Stimulated activated CD8-positive, alpha-beta memory T cell treated with anti-CD3 and anti-CD28 coated beads, Interleukin-7, amount 100 ng/mL, for 4 hours (primary cell): ENCODE data around the gene FNBP1.

Experiments used
- DNase-seq, 2 donors: peaks; one replicate each; pipeline ENCODE4 v3.0.0-alpha.2; 2020; ENCODE audit warnings: low read depth in 2 of 2

The FNBP1 gene

GRCh38 chr9:130042885-130043653 is at the start of gene FNBP1:
TSS of gene FNBP1 (minus strand) at chr9:130043189. CDS start at chr9:130042975, 214 bp downstream.
- DNase-seq = peak; percentile 49 to 77

DNA sequence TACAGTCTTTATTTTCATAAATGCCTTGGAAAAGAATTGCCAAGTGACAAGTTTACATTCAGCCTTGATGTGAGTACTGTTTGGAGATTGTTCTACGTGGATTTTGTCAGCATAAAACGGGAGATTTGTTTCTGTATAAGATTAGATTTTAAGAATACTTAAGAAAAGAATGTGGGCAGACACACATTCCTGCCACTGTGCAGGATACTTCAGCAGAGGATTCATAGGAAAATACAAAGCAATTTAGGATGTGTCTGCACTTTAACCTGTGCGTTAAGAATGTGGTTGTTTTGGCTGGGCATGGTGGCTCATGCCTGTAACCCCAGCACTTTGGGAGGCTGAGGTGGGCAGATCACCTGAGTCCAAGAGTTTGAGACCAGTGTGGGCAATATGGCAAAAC is 47.9 kb upstream of the FNBP1 start:
- DNase-seq = no peak

DNA sequence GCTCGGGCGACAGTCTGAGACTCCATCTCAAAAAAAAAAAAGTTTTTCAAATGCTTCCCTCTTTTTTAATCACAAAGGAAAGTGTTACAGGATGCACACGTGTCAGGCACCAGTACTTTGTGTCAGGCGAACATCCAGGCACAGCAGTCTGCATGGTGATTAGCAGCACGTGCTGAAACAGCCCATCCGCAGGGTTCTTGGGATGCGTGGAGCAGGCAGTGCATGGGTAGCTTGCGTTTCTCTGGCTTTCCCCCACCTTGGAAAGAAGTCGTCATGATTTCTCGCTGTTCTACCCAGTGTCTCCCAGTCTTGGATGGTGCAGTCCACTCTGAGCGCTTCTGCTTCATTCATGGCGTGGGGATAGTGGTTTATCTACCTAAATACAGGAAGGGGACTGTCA is 46.2 kb upstream of the FNBP1 start:
- DNase-seq = no peak

DNA sequence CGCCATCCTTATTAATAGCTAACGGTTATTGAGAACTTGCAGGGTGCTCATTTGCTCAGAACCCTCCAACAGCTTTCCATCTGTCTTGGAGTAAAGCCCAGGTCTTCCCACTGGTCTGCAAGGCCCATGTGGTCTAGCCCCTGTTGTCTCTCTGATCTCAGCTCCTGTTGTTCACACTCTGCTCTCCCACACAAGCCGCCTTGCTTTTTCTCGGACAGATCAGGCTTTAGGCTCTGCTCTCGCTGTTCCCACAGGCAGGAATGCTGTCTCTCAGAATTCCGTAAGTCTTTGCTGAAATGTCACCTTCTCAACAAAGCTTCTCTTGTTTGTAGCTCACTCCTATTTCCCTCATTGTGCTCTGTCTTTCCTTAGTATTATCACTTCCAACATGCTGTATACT is 45.1 kb upstream of the FNBP1 start:
- no peak for DNase-seq

DNA sequence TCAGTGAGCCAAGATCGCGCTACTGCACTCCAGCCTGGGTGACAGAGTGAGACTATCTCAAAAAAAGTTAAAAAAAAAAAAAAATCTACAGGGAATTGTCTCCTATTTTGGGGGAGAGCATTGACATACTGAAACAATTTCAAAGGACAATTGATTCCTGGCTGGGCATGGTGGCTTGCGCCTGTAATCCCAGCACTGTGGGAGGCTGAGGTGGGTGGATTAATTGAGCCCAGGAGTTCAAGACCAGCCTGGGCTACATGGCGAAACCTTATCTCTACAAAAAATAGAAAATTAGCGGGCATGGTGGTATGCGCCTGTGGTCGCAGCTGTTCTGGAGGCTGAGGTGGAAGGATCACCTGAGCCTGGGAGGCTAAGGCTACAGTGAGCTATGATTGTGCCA is 41.3 kb upstream of the FNBP1 start:
- no peak for DNase-seq

- no peak for DNase-seq
Measured at GRCh38 chr9:130078547-130078946, 35.6 kb upstream of the FNBP1 start.

- no peak for DNase-seq
Measured at GRCh38 chr9:130073373-130073772, 30.4 kb upstream of the FNBP1 start.

GRCh38 chr9:130072515-130073235 is 29.7 kb upstream of the FNBP1 start:
- DNase-seq = no peak

DNA sequence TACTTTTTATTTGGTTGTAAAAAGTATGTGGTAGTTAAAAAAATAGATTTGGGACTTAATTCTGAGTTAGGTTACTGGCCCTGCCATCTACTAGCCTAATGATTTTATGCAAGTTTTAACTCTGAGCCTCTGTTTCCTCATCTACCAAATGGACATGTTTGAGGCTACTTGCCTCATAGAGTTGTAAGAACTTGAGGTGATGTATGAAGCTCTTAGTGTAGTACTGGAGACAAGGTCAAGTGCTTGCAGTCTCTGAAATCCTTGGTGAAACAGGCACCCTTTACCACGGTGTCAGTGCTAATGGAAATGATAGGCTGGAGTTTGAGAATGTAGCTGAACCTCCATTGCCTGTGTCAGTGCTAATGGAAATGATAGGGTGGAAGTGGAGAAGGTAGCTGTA is 26.1 kb upstream of the FNBP1 start:
- no peak for DNase-seq

DNA sequence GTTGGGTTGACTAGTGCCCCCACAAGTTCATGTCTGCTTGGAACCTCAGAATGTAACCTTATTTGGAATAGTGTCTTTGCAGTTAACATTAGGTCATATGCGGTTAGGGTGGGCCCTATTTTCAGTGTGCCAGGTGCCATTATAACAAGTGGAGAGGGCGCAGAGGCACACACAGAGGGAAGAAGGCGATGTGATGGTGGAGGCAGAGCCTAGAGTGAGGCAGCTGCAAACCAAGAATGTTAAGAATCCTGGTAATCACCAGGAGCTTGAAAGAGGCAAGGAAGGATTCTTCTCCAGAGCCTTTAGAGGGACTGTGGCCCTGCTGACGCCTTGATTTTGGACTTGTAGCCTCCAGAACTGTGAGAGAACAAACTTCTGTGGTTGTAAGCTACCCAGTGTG is 21.6 kb upstream of the FNBP1 start:
- DNase-seq = no peak

DNA sequence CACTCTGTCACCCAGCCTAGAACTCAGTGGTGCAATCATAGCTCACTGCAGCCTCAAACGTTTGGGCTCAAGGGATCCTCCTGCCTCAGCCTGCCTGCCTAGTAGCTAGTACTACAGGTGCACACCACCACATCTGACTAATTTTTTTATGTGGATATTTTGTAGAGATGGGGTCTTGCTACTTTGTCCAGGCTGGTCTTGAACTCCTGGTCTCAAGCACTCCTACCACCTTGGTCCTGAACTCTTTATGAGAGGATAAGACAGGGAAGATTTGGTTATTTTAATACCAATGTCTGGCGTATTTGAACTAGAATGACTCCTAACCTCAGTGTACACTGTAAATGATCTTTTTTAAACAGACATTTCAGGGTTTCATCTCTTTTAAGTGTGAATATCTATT is 19.8 kb upstream of the FNBP1 start:
- no peak for DNase-seq

DNA sequence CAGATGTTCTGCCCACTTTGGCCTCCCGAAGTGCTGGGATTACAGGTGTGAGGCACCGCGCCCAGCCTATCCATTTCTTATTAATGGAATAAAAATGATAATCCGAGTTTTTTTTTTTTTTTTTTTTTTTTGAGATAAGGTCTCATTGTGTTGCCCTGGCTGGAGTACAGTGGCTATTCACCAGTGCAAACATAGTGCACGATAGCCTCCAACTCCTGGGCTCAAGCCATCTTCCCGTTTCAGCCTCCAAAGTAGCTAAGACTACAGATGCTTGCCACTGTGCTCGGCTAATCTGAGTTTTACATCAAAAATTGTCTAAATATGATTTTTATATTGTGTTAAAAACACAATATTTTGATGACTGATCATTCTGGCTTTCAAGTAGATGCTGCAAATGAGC is 17.3 kb upstream of the FNBP1 start:
- no peak for DNase-seq

- no peak for DNase-seq
Measured at GRCh38 chr9:130058887-130059286, 15.9 kb upstream of the FNBP1 start.

DNA sequence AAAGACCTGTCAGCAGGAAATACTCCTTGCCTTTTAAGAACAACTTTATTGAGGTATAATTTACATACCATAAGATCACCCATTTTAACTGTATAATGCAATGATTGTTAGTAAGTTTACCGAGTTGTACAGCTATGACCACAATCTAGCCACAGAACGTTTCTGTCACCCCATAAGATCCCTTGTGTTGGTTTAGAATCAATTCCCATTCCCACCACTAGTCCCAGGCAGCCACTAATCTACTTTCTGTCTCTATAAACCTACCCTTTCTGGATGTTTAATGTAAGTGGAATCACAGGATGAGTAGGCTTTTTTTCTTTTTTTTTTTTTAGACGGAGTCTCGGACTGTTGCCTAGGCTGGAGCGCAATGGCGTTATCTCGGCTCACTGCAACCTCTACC is 15.2 kb upstream of the FNBP1 start:
- DNase-seq = no peak

DNA sequence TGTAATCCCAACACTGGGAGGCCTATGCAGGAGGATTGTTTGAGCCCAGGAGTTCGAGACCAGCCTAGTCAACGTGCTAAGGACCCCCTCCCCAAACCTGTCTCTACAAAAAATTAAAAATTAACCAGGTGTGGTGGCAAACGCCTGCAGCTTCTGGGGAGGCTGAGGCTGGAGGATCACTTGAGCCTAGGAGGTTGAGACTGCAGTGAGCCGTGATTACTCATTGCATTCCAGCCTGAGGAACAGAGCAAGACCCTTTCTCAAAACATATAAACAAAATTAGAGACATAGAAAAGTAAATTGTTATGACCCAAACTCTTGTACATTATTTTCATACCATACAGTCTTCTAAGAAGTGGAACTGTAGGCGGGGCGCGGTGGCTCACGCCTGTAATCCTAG is 11.8 kb upstream of the FNBP1 start:
- DNase-seq = no peak

- no peak for DNase-seq
Measured at GRCh38 chr9:130054325-130054786, 11.4 kb upstream of the FNBP1 start.

GRCh38 chr9:130053504-130054324 is 10.7 kb upstream of the FNBP1 start, which contains the start of gene GPR107:
TSS of gene GPR107 (plus strand) at chr9:130053906. CDS start at chr9:130053933, 27 bp downstream.
- peak; percentile 46 to 72 for DNase-seq

GRCh38 chr9:130053109-130053503 is 10.1 kb upstream of the FNBP1 start:
- no peak for DNase-seq

GRCh38 chr9:130051855-130052254 is 8.9 kb upstream of the FNBP1 start:
- no peak for DNase-seq

DNA sequence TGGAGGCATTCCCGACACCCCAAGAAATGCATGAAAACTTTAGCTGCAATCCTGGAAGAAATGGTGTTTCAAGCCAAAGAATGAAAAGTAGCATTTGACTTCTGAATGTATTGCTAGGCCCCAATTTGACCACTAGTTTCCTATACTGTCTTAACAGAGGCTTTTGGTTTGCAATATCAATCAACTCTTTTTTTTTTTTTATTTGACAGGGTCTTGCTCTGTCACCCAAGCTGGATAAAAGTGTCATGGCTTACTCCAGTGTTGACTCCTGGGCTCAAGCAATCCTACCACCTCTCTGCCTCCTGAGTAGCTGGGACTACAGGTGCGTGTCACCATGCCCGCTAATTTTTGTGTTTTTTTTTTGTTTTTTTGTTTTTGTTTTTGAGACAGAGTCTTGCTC is 7.5 kb upstream of the FNBP1 start:
- DNase-seq = no peak

GRCh38 chr9:130049431-130050210 is 6.6 kb upstream of the FNBP1 start:
- no peak for DNase-seq
